Mucosa of stomach (tissue), 1 donor: ENCODE measurements around the gene ADCY5.

ENCODE experiments used
- H3K27me3 ChIP-seq: one replicate; pipeline ENCODE4 v1.7.0; 2013; ENCODE audit warnings: mild to moderate bottlenecking, low read length; ENCODE audit not compliant: control insufficient read depth, insufficient read depth
- H3K36me3 ChIP-seq: one replicate; pipeline ENCODE4 v1.7.0; 2013; ENCODE audit warnings: low read length; ENCODE audit not compliant: control insufficient read depth, insufficient read depth
- H3K4me1 ChIP-seq: one replicate; pipeline ENCODE4 v1.7.0; 2013; ENCODE audit warnings: mild to moderate bottlenecking, low read length; ENCODE audit not compliant: control insufficient read depth, insufficient read depth
- H3K4me3 ChIP-seq: one replicate; pipeline ENCODE4 v1.7.0; 2013; ENCODE audit warnings: low read length
- H3K9ac ChIP-seq: one replicate; pipeline ENCODE4 v1.7.0; 2013; ENCODE audit warnings: mild to moderate bottlenecking, low read length, moderate library complexity
- H3K9me3 ChIP-seq: one replicate; pipeline ENCODE4 v1.7.0; 2013; ENCODE audit warnings: mild to moderate bottlenecking, low read length, moderate library complexity; ENCODE audit not compliant: control insufficient read depth
- donor health status: Pancreatic carcinoma.

Gene ADCY5

DNA sequence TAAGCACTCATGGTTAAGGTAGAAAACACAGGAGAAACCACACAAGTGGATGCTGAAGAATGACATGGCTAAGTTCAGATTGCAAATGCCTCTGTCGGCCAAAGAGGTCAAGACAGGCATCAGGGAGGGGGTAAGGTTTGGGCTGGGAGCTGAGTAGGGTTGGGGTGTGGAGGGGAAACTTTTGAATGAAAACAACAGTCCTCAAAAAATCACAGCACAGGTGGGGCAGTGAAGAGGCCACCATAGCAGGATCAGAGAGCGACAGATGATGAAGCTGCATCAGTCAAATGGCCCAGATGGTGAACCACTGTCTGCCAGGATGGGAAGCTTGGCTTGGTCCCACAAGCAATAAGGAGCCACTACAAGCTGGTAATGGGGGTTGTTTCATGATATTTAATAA is 74.9 kb downstream of the ADCY5 start:
- Histone ChIP-seq H3K36me3 (no peaks in the 10 kb centered on the region), H3K9ac (no peak overlapping the region), H3K27me3 (no peaks in the 10 kb centered on the region), H3K9me3 (no peaks in the 10 kb centered on the region), H3K4me3 (no peak overlapping the region), H3K4me1 (no peaks in the 10 kb centered on the region)

DNA sequence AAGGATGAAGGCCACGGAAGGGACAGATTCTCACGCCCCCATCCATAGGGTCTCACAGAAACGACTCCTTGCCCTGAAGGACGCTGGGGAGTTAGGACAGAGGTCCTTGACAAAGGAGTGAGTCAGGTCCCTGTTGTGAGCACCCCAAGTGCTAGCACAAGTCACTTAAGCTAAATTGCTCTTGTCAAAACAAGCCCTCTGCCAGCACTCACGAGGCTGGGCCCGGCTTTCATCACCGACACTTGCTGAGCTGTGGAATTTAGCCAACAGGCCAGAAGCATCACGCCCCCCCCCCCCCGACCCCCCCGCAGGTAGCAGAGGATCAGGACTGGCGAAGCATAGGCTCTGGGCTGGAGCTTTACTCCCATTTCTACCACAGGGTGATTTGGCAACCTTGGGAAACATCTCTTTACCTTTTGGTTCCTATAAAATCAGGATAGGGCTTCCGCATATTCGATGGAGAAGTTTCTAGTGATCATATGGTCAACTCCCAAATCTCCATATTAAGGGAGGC is 75.4 kb downstream of the ADCY5 start:
- no peaks in the 10 kb centered on the region for H3K27me3 ChIP-seq
- H3K4me1 ChIP-seq = no peaks in the 10 kb centered on the region
- no peak overlapping the region for H3K4me3 ChIP-seq
- H3K9ac ChIP-seq = no peak overlapping the region
- no peaks in the 10 kb centered on the region for H3K36me3 ChIP-seq
- no peaks in the 10 kb centered on the region for H3K9me3 ChIP-seq

DNA sequence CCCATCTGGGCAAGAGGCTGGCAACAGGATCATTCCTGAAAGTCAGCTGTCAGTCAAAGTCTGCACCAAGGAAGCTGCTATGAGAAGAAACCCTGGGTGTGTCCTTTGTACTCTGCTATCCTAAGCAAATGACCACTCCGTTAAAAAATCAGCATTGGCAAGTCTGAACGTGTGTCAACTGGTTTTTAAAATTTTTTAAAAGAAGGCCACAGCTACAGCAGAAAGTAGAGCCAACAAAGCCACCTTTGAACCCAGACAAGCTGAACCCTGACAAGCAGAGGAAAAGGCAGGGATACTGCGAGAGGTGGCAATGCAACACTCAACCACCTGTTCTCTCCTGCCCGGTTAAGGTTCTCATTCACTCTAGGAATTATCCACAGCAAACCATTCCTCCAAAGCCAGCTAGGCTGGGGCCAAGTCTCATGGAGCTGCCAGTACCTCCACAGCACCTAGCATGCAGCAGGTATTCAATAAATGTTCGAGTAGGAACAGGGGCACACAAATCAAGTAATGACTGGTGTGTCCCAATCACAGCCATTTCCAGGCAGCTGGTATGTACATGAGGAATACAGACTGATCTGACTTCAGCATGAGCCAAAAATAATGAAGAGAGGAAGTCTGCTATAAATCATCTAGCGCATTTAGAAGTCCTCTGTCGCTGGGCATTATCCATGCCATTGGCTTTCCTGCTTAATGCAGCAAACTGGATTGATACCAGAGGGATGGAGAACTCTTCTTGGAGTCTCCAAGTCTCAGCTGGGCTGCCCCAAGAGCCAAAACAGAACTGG is 76.0 kb downstream of the ADCY5 start:
- Histone ChIP-seq H3K9me3 (no peaks in the 10 kb centered on the region), H3K27me3 (no peaks in the 10 kb centered on the region), H3K9ac (no peak overlapping the region), H3K4me1 (no peaks in the 10 kb centered on the region), H3K36me3 (no peaks in the 10 kb centered on the region), H3K4me3 (no peak overlapping the region)

DNA sequence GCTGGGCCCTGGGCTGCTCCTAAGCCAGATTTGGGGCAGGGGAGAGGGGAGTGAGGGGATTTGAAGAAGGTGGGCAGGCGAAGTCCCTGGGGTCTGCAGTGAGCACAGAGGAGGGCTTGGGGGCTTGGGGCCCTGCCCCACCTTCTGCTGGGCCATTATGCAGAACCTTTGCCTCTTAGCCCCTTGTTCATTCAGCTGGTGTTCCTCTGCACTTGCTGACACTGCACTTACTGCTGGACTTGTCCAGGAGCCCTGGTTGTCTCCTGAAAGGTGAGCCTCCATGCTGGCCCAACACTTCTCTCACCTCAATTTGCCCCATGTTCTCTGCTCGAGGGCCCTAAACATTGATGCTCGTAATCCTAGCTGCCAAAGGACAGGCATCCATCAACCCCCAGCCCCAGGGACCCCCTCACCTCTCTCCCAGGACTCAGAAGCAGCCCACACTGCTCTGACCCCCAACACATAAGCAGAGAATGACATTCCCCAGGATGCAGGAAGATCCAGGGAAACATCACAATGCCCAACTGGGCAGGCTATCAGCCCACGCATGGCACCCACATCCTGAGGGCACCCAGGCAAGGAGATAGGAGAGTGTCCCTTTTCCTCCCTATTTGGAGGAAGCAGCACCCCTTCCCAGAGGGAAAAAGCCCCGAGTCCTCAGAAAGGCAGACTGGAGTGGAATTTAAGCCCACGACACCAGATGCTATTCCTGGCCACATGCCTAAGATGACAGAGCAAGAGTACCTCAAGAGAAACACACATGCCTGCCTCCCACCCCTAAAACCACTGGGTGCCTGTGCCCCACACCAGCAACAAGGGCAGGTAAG is 76.8 kb downstream of the ADCY5 start:
- Histone ChIP-seq H3K9ac (no peak overlapping the region), H3K4me1 (no peaks in the 10 kb centered on the region)

DNA sequence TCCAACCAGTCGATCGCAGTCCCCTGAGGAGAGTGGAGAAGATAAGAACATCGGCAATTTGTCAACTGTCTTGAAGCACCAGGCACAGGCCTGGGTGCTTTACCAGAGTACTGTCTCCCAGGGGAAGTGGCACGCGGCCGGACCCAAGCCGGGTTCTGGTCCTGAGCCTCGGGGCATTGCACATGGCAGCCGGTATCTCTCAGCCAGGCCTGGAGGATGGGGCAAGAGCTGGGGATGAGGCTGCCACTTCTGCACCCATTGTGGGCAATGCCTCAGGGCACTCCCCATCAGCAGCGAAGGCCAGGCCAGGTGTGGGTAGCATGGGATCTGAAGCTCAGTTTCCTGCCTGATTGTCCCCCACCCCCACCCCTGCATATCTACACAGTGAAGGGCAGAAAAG is 77.5 kb downstream of the ADCY5 start:
- H3K4me3 ChIP-seq = no peak overlapping the region
- no peak overlapping the region for H3K9ac ChIP-seq
- no peaks in the 10 kb centered on the region for H3K9me3 ChIP-seq
- H3K27me3 ChIP-seq = no peaks in the 10 kb centered on the region
- H3K36me3 ChIP-seq = no peaks in the 10 kb centered on the region
- no peaks in the 10 kb centered on the region for H3K4me1 ChIP-seq

More for the DNA sequence above, 76.8 kb downstream of the ADCY5 start:
- H3K9me3 ChIP-seq = no peaks in the 10 kb centered on the region
- H3K27me3 ChIP-seq = no peaks in the 10 kb centered on the region
- no peak overlapping the region for H3K4me3 ChIP-seq
- no peaks in the 10 kb centered on the region for H3K36me3 ChIP-seq

DNA sequence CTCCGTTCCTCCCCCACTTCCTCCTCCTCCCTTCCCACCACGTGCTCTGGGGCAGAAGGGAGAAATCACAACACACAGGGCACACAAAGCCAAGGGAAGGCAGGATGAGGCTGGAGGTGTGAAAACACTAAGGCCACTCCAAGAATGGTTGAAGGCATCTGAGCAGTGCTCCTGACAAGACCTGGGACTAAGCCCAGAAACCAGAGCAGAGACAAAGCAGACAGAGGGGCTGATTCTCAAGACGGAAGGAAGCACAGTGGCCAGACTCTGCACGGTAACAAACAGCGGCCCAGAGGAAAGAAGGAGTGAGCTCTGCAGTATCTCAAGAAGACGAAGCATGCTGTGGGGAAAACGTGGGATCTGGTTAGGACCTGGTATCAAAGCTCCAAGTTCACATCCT is 78.1 kb downstream of the ADCY5 start:
- H3K9ac ChIP-seq = no peak overlapping the region
- H3K4me3 ChIP-seq = no peak overlapping the region
- H3K27me3 ChIP-seq = no peaks in the 10 kb centered on the region
- H3K36me3 ChIP-seq = no peaks in the 10 kb centered on the region
- no peaks in the 10 kb centered on the region for H3K9me3 ChIP-seq
- H3K4me1 ChIP-seq = no peaks in the 10 kb centered on the region

DNA sequence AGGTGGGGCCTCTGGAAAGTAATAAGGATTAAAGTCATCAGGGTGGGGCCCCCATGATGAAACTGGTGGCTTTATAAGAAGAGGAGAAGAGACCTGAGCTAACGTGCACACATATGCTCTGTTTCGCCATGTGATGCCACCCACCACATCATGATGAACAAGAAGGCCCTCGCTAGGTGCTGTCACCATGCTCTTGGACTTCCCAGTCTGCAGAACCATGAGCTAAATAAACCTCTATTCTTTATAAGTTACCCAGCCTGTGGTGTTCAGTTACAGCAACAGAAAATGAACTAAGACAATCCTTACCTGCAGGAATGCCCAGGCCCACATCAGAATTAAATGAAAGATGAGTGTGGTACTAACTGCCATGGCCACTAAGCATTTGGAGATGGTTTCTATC is 79.8 kb downstream of the ADCY5 start:
- H3K4me1 ChIP-seq = no peaks in the 10 kb centered on the region
- H3K9me3 ChIP-seq = no peaks in the 10 kb centered on the region

DNA sequence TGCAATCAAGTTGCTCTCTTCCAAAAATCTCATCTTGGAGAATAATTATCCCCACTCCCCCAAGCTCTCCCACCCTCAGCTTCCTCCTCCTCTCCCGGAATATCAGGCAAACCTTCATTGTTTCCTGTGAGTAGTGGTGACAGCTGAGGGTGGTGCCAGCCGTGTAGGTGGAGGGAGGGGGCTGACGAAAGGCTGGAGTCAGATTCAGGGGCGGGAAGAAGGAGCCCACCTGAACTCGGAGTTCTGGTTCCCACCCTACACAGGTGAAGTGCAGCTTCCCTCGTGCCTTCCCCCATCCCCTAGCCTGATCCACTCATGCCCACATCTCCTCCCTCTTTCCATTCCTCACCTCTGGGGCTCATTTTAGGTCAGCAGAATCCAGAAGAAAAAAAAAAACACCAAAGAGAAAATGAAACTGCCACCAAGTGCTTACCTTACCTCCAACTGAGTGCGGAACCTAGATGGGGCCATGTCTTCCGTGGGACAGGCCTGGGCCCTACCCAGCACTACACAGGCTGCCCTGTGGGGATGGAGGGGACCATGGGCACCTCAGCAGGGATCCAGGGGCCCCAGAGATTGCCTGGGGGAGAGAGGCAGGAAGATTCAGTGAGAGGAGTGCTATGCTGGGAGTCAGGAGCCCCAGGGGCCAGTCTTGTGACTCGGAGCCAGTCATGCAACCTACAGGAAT is 81.3 kb downstream of the ADCY5 start:
- Histone ChIP-seq H3K4me3 (no peak overlapping the region), H3K36me3 (no peaks in the 10 kb centered on the region), H3K9me3 (no peaks in the 10 kb centered on the region), H3K9ac (no peak overlapping the region), H3K27me3 (no peaks in the 10 kb centered on the region), H3K4me1 (no peaks in the 10 kb centered on the region)

More for the DNA sequence above, 79.8 kb downstream of the ADCY5 start:
- Histone ChIP-seq H3K4me3 (no peak overlapping the region), H3K9ac (no peak overlapping the region), H3K36me3 (no peaks in the 10 kb centered on the region), H3K27me3 (no peaks in the 10 kb centered on the region)

DNA sequence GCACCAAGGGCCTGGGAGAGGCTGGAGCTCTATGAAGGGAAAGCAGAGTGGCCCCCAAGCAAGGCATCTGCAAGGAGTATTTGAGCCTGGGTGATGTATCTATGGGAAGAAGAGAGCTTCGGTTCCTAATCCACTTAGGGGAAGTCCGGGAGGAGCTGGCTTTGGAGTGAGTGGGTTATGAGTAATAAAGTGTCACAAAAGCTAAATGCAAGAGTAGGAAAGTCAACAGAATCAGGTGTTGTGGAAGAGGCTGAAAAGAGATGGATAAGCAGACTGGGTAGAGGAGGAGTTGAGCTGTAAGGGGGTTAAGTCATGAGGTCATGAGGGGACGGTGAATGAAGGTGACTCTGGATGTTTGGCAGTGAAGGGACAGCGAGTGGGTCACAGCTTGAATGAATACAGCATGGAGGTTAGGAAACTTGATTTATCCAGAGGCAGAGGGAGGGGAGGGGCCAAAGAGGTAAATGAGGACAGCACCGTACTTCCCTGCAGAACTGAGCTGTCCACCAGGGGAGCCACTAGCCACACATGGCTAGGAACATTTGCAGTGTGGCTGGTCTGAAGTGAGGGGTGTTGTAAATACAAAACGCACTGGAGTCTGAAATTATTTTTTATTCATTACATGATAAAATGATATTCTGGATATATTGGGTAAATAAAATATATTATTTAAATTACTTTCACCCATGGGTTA is 83.3 kb downstream of the ADCY5 start:
- Histone ChIP-seq H3K9me3 (no peaks in the 10 kb centered on the region), H3K9ac (no peak overlapping the region), H3K4me1 (no peaks in the 10 kb centered on the region), H3K4me3 (no peak overlapping the region), H3K36me3 (no peaks in the 10 kb centered on the region), H3K27me3 (no peaks in the 10 kb centered on the region)

DNA sequence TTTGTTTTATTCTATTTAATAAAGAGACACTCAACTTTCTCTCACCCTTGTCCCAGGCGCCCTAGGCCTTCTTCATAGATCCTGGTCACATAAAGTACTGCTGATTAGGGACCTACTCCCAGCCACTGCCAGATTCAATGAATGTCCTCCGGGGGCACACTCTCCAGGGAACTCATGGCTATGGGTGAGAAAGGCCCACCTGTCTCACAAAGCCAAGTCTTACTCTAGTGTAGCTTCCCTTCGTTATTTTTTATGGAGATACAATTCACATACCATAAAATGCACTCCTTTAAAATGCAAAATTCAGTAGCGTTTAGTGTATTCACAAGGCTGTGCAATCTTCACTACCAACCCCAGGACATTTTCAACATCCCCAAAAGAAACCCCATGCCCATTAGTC is 87.8 kb downstream of the ADCY5 start:
- H3K4me3 ChIP-seq = no peak overlapping the region
- H3K9ac ChIP-seq = no peak overlapping the region
- no peaks in the 10 kb centered on the region for H3K36me3 ChIP-seq
- H3K9me3 ChIP-seq = no peaks in the 10 kb centered on the region
- H3K4me1 ChIP-seq = no peaks in the 10 kb centered on the region
- no peaks in the 10 kb centered on the region for H3K27me3 ChIP-seq

DNA sequence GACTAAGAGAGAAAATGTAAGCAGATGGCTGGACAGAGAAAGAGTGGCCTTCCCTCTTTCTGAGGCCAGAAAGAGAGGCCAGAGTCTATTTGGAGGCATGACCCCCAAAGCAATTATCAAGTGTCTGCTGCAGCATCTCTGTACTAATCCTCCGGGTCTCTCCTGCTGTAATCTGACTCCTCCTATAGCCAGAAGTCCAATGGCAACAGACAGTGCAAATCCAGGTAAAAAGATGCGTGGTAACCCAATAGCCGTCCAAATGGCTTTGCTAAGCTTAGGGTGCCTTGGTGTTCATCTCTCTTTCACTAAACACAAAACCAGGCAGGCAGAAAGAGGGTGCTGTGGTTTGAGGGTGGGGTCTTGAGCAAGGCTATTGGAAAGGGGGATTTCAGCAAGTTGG is 91.6 kb downstream of the ADCY5 start:
- no peak overlapping the region for H3K9ac ChIP-seq
- H3K4me3 ChIP-seq = no peak overlapping the region
- no peaks in the 10 kb centered on the region for H3K27me3 ChIP-seq
- H3K36me3 ChIP-seq = no peaks in the 10 kb centered on the region
- H3K4me1 ChIP-seq = no peaks in the 10 kb centered on the region
- H3K9me3 ChIP-seq = no peaks in the 10 kb centered on the region
